ENCODE results near the gene ATG4C. TPM values are rescaled to one million over a fixed set of nuclear protein-coding genes. Genes with fewer than 3 reads are reported as not detected.
"Not testable (repeated sequence)": the region's sequence is repeated elsewhere in the genome, so short reads cannot be mapped to it uniquely, and the experiment has no call there.

ATG4C gene
- total RNA-seq, 1 donor from 2014 or later: 4.2 TPM

DNA sequence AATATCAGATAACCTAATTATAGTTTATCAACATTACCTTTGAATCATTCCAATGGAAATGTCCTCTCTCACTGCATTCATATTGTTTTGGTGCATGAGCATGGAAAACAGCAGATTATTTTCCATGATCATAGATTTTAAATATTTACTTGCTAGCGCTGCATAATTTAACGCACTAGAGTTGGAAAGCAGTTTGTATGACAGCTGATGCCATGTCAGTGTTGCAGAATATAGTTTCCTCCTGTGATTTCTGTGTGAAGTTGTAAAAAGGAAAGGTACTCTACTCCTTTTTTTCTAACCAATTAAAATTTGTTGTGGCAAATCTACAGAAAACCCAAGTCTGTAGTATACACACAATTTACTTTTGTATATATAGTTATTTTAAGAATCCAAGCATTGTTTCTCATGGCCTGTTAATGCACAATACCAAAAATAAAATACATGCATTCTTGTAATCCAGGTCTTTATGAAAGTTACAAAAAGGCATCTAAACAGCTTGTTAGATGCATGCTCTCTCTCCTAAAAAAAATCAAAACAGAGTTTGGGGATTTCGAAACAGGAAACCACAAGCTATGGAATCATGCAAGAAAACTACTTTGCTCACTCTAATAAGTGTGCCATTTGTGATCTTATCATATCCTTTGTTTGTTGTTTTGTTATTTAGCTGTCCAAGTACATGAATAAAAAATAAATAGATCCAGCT lies 1.9 kb upstream of the ATG4C start:
- no peaks in the 10 kb centered on the region for H3K36me3 ChIP-seq (ENCODE audit: control insufficient read depth, insufficient read depth, low read length)
- H3K27me3 ChIP-seq (ENCODE audit: control insufficient read depth, insufficient read depth, low read length): no peaks in the 10 kb centered on the region
- peak; percentile 60 for DNase-seq (ENCODE audit: low read depth)
- TF ChIP-seq, protein P1, sequence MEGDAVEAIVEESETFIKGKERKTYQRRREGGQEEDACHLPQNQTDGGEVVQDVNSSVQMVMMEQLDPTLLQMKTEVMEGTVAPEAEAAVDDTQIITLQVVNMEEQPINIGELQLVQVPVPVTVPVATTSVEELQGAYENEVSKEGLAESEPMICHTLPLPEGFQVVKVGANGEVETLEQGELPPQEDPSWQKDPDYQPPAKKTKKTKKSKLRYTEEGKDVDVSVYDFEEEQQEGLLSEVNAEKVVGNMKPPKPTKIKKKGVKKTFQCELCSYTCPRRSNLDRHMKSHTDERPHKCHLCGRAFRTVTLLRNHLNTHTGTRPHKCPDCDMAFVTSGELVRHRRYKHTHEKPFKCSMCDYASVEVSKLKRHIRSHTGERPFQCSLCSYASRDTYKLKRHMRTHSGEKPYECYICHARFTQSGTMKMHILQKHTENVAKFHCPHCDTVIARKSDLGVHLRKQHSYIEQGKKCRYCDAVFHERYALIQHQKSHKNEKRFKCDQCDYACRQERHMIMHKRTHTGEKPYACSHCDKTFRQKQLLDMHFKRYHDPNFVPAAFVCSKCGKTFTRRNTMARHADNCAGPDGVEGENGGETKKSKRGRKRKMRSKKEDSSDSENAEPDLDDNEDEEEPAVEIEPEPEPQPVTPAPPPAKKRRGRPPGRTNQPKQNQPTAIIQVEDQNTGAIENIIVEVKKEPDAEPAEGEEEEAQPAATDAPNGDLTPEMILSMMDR (IDR thresholded peaks at IDR 0.05; ENCODE audit: insufficient read depth, low read length, severe bottlenecking): no peak
- no peak overlapping the region for H3K4me3 ChIP-seq (ENCODE audit: low read depth, low read length)
- FAIRE-seq: no peak

DNA sequence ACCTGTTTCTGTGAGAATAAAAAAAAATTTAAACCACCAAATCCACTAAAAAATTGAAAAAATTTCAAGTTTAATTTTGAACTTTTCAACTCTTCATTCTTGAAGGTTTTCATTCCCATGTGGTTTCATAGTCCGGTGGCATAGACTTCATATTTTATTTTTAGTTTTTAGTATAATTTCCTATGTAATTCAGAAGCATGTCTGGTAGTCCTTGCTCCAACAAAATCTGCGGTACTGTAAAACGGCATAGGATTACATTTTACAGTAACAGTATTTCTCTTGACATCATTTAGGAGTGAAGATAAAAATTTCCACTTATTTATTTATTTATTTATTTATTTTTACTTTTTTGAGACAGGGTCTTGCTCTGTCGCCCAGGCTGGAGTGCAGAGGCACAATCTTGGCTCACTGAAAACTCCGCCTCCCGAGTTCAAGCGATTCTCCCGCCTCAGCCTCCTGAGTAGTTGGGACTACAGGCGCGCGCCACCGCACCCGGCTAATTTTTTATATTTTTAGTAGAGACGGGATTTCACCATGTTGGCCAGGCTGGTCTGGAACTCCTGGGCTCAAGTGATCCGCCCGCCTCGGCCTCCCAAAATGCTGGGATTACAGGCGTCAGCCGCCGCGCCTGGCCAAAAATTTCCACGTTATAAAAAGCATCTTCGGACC lies 1.3 kb upstream of the ATG4C start:
- not testable (repeated sequence) for DNase-seq (ENCODE audit: low read depth); H3K4me3 ChIP-seq (ENCODE audit: low read depth, low read length); H3K27me3 ChIP-seq (ENCODE audit: control insufficient read depth, insufficient read depth, low read length); H3K36me3 ChIP-seq (ENCODE audit: control insufficient read depth, insufficient read depth, low read length); FAIRE-seq

DNA sequence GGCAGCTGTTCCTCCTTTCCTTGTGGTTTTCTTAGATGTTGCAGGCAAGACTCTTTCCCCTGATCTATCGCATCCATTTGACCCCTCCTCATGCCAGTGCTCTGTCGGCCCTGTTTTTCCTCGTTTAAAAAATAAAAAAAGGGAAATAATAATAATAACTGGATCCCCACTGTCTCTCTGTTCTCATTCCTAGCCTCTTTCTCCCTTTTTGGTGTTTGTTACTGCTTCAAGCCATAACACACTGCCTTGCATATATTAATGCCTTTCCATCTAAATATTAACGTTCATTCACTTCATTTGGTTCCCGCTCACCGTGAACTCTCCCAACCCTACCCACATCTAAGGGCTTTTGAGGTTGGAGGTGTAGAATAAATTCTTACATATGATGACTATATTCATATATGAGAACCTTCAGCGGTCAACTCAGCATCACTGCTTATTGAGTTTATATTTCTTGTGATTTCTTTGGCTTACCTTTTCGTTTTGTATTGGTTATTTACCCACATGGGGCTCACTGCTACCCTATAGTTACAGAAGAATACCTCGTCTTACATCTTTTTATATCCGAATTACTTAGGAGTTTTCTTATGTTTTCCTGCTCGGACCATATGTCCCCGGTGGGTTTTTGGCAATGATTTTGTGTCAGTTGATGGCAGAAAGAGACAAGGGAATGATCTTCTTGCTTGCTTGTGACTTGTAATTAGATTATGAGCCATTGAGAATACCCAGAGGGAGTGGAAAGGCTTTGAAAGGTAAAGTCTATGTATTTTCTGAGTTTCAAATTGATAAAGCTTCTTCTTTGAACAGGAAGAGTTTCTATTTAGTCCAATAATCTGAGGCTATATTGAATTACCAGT lies 805 bp downstream of the ATG4C start:
- no peak for FAIRE-seq
- DNase-seq (ENCODE audit: low read depth): no peak
- H3K36me3 ChIP-seq (ENCODE audit: control insufficient read depth, insufficient read depth, low read length): no peaks in the 10 kb centered on the region
- peak overlapping the region; percentile 57 for H3K4me3 ChIP-seq (ENCODE audit: low read depth, low read length)
- TF ChIP-seq, protein P1 (IDR thresholded peaks at IDR 0.05; ENCODE audit: insufficient read depth, low read length, severe bottlenecking): no peak
- no peaks in the 10 kb centered on the region for H3K27me3 ChIP-seq (ENCODE audit: control insufficient read depth, insufficient read depth, low read length)

DNA sequence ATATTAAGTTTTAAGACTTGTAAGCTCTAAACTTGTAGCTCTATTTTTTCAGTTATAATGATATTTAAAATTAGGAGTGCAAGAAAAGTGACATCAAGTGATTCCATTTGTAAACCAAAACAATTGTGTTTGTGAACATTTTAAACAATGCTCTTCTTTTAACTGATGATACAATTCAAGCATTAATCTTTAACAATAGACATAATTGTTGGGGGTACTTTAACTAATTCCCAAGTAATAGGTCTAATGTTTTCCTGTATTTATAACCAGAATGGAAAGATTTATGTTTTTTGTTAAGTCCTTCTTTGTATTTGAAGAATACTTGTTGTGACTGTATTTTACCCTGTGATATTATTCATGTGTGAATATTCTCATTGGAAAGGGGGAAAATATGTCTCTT lies 6.8 kb downstream of the ATG4C start:
- FAIRE-seq: no peak
- Histone ChIP-seq H3K27me3 (ENCODE audit: control insufficient read depth, insufficient read depth, low read length) (no peaks in the 10 kb centered on the region), H3K4me3 (ENCODE audit: low read depth, low read length) (no peak overlapping the region), H3K36me3 (ENCODE audit: control insufficient read depth, insufficient read depth, low read length) (no peaks in the 10 kb centered on the region)
- no peak for DNase-seq (ENCODE audit: low read depth)
- TF ChIP-seq, protein P1 (IDR thresholded peaks at IDR 0.05; ENCODE audit: insufficient read depth, low read length, severe bottlenecking): no peak

DNA sequence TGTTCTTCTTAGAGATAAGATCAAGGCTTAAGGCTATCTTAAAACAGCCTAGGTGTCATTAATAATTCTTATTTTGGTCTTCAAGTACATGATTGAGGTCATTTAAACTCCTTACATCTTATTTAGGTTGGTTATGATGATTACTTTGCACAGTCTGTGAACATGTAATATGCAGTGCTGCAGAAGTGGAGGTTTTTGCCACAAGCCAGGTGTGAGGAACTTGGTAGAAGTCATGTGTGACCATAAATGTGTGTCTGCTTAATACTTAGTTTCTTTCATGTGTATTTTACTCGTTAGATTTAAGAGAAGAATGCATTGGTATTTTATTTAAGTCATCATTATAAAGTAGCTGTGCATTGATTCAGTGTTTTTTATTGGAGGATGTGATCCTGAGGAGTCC lies 10.1 kb downstream of the ATG4C start:
- no peaks in the 10 kb centered on the region for H3K36me3 ChIP-seq (ENCODE audit: control insufficient read depth, insufficient read depth, low read length)
- DNase-seq (ENCODE audit: low read depth) (no peak), FAIRE-seq (no peak)
- no peak overlapping the region for H3K4me3 ChIP-seq (ENCODE audit: low read depth, low read length)
- TF ChIP-seq, protein P1 (IDR thresholded peaks at IDR 0.05; ENCODE audit: insufficient read depth, low read length, severe bottlenecking): no peak
- H3K27me3 ChIP-seq (ENCODE audit: control insufficient read depth, insufficient read depth, low read length): no peaks in the 10 kb centered on the region

DNA sequence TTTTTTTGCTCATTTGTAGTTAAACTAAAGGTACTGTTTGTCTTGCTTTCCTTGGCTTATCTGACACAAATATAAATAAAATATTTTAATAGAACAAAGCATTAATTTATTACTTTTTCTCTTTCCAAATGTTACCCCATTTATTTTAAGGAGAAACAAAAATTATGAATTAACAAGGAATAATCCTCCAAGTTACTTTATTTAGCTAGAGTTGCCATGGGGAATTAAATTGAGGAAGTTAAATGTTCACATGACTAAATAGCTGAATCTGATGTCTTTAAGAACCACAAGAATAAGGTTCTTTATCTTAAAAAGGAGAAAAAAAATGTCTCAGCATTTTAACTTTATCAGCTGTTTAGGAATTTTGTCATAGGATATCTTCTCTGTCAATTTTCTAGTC lies 12.3 kb downstream of the ATG4C start:
- no peak overlapping the region for H3K4me3 ChIP-seq (ENCODE audit: low read depth, low read length)
- FAIRE-seq (no peak), DNase-seq (ENCODE audit: low read depth) (no peak)
- no peaks in the 10 kb centered on the region for H3K27me3 ChIP-seq (ENCODE audit: control insufficient read depth, insufficient read depth, low read length)
- TF ChIP-seq, protein P1 (IDR thresholded peaks at IDR 0.05; ENCODE audit: insufficient read depth, low read length, severe bottlenecking): no peak
- no peaks in the 10 kb centered on the region for H3K36me3 ChIP-seq (ENCODE audit: control insufficient read depth, insufficient read depth, low read length)

All from bronchial epithelial cell (primary cell).